Muscle layer of colon (tissue), 2 donors: ENCODE results near the gene C2orf49.

ENCODE experiments used
- H3K27ac ChIP-seq: one replicate; pipeline ENCODE4 v1.7.0; 2013; ENCODE audit warnings: low read depth, mild to moderate bottlenecking, low read length, moderate library complexity
- H3K27me3 ChIP-seq, 2 donors: one replicate each; pipeline ENCODE4 v1.7.0; 2013; ENCODE audit warnings: low read length in 2 of 2, mild to moderate bottlenecking in 2 of 2; ENCODE audit not compliant: insufficient read depth in 2 of 2, control insufficient read depth in 1 of 2
- H3K36me3 ChIP-seq: one replicate; pipeline ENCODE4 v1.7.0; 2013; ENCODE audit warnings: mild to moderate bottlenecking, low read length; ENCODE audit not compliant: insufficient read depth
- H3K4me1 ChIP-seq: one replicate; pipeline ENCODE4 v1.7.0; 2013; ENCODE audit warnings: mild to moderate bottlenecking, low read length; ENCODE audit not compliant: insufficient read depth
- H3K4me3 ChIP-seq, 2 donors: one replicate each; pipeline ENCODE4 v1.7.0; 2013; ENCODE audit warnings: low read length in 2 of 2, low read depth in 1 of 2, mild to moderate bottlenecking in 1 of 2, moderate library complexity in 1 of 2
- H3K9ac ChIP-seq: one replicate; pipeline ENCODE4 v1.7.0; 2013; ENCODE audit warnings: low read length
- H3K9me3 ChIP-seq: one replicate; pipeline ENCODE4 v1.7.0; 2013; ENCODE audit warnings: mild to moderate bottlenecking, low read length
- donor health status: abdominal sarcoma.
- donor health status: Adenocarcinoma of cecum.

C2orf49 gene

GRCh38 chr2:105365206-105365605, 27.9 kb downstream of the C2orf49 start:
- Histone ChIP-seq H3K4me1 (peaks cover 18% of the 10 kb centered on the region), H3K27me3 (no peaks in the 10 kb centered on the region), H3K36me3 (peaks cover 58% of the 10 kb centered on the region), H3K4me3 (no peak overlapping the region), H3K9ac (no peak overlapping the region), H3K9me3 (no peaks in the 10 kb centered on the region), H3K27ac (no peak overlapping the region)

DNA sequence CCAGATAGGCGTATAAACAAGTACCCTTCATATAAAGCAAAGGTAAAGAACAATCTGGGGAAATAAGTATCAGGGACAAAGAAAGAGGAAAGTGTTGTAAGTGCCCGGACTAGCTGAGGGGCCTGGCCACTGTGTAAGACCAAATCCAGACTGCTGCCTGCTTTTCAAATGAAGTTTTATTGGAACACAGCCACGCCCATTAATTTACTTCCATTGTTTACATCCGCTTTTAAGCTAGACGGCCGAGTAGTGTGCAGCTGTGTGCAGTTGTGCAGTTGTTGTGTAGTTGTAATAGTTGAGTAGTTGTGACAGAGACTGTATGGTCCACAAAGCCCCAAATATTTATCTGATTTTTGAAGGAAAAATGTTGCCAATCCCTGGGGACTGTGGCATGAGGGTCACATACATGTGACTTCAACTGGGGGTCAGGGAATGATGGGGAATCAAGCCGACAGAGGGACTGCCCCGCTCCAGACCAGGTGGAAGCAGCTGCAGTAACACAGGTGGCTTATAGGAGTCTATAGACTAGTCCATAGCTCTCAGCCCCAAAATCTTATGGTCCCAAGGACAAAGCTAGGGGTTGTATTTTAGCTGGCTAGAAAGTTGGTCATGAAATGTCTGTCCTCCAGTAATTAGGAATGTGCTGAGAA, 31.5 kb downstream of the C2orf49 start:
- Histone ChIP-seq H3K36me3 (peaks cover 48% of the 10 kb centered on the region), H3K4me3 (no peak overlapping the region), H3K27ac (no peak overlapping the region), H3K4me1 (peaks cover 32% of the 10 kb centered on the region), H3K27me3 (no peaks in the 10 kb centered on the region), H3K9me3 (no peaks in the 10 kb centered on the region), H3K9ac (no peak overlapping the region)

DNA sequence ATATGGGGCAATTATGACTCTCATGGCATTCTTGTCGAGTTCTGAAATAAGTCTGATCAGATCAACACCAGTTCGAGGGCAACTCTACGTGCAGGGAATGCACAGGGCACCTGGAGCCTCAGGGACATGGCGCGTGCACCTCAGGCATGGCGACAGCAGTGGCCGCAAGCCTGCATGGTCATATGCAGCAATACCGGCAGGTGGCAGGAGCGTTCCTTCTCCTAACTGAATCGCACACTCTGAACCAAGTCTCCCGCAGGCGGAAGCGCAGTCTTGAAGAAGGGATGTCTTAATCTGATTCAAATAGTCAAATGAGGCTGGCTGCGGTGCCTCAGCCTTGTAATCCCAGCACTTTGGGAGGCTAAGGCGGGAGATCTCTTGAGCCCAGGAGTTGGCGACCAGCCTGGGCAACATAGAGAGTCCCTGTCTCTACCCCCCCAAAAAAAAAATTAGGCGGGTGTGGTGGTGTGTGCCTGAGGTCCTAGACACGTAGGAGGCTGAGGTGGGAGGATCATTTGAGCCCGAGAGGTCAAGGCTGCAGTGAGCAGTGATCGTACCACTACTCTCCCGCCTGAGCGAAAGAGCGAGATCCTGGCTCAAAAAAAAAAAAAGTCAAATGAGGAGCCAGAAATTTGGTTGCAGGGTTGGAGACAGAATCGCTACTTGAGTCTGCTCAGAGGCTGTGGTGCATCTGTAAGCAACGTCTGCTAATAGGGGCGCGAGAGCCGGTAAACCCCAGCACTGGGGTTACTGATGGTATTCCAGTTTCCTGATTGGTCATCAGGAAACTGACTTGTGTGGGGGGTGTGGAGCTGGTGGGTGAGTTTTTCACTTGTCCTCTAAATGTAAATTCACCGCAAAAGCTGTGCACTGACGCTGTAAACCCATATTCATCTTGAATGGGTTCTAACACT, 32.7 kb downstream of the C2orf49 start:
- Histone ChIP-seq H3K27me3 (no peaks in the 10 kb centered on the region), H3K9ac (no peak overlapping the region), H3K27ac (no peak overlapping the region), H3K4me1 (peaks cover 44% of the 10 kb centered on the region), H3K9me3 (no peaks in the 10 kb centered on the region), H3K4me3 (no peak overlapping the region), H3K36me3 (peaks cover 37% of the 10 kb centered on the region)

DNA sequence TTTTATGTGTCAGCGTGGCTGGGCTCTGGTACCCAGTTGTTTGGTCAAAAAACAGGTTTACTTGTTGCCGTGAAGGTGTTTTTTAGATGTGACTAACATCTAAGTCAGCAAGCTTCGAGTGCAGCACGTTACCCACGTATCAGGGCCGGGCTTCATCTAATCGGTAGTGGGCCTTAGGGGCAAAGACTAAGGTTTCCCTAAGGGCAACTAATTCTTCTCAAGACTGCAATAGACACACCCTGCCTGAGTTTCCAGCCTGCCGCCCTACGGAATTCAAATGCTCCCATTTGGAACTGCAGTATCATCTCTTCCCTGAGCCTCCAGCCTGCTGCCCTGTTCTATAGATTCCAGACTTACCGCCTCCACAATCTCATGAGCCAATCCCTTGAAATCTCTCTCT, 33.8 kb downstream of the C2orf49 start:
- H3K4me3 ChIP-seq: no peak overlapping the region
- H3K9ac ChIP-seq: no peak overlapping the region
- H3K27ac ChIP-seq: no peak overlapping the region
- H3K27me3 ChIP-seq: no peaks in the 10 kb centered on the region
- peaks cover 48% of the 10 kb centered on the region for H3K4me1 ChIP-seq
- H3K36me3 ChIP-seq: peaks cover 38% of the 10 kb centered on the region
- H3K9me3 ChIP-seq: no peaks in the 10 kb centered on the region

DNA sequence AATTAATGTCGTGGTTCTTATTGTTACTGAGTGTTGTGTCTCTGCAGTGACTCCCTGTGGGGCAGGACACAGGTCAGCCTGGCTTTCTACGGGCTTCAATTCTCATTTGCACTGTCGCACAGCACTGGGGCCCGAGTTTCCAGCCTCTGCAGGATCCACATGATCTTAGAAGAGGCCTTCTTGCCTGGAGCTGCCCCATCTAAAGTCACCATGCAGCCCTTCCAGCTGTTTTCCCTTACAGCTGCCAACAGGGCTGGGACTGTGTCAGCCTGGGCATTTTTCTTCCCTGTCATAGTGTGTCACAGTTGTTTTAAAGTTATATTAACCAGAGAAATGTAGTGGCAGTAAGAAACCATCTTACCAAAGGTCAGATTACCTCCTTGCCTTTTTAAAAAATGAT, 34.5 kb downstream of the C2orf49 start:
- H3K27me3 ChIP-seq: no peaks in the 10 kb centered on the region
- H3K4me1 ChIP-seq: peaks cover 48% of the 10 kb centered on the region
- H3K27ac ChIP-seq: no peak overlapping the region
- H3K4me3 ChIP-seq: no peak overlapping the region
- peaks cover 36% of the 10 kb centered on the region for H3K36me3 ChIP-seq
- H3K9me3 ChIP-seq: no peaks in the 10 kb centered on the region
- no peak overlapping the region for H3K9ac ChIP-seq

- no peak overlapping the region for H3K4me3 ChIP-seq
- H3K4me1 ChIP-seq: peaks cover 47% of the 10 kb centered on the region
- no peak overlapping the region for H3K9ac ChIP-seq
- H3K27ac ChIP-seq: no peak overlapping the region
- no peaks in the 10 kb centered on the region for H3K27me3 ChIP-seq
- H3K36me3 ChIP-seq: peaks cover 30% of the 10 kb centered on the region
- H3K9me3 ChIP-seq: no peaks in the 10 kb centered on the region
Observed at GRCh38 chr2:105373344-105373781, 36.0 kb downstream of the C2orf49 start.

- H3K36me3 ChIP-seq: peaks cover 30% of the 10 kb centered on the region
- no peaks in the 10 kb centered on the region for H3K9me3 ChIP-seq
- no peak overlapping the region for H3K4me3 ChIP-seq
- H3K4me1 ChIP-seq: peaks cover 41% of the 10 kb centered on the region
- no peak overlapping the region for H3K27ac ChIP-seq
- H3K9ac ChIP-seq: no peak overlapping the region
- no peaks in the 10 kb centered on the region for H3K27me3 ChIP-seq
Observed at GRCh38 chr2:105373895-105374401, 36.6 kb downstream of the C2orf49 start.

- Histone ChIP-seq H3K27me3 (no peaks in the 10 kb centered on the region), H3K27ac (no peak overlapping the region), H3K9ac (no peak overlapping the region), H3K36me3 (peaks cover 30% of the 10 kb centered on the region), H3K9me3 (no peaks in the 10 kb centered on the region), H3K4me1 (peaks cover 31% of the 10 kb centered on the region), H3K4me3 (no peak overlapping the region)
Observed at GRCh38 chr2:105375001-105375561, 37.7 kb downstream of the C2orf49 start.

GRCh38 chr2:105376010-105376409, 38.7 kb downstream of the C2orf49 start:
- Histone ChIP-seq H3K9me3 (no peaks in the 10 kb centered on the region), H3K27me3 (no peaks in the 10 kb centered on the region), H3K36me3 (peaks cover 21% of the 10 kb centered on the region), H3K27ac (no peak overlapping the region), H3K4me1 (peaks cover 28% of the 10 kb centered on the region), H3K9ac (no peak overlapping the region), H3K4me3 (no peak overlapping the region)

DNA sequence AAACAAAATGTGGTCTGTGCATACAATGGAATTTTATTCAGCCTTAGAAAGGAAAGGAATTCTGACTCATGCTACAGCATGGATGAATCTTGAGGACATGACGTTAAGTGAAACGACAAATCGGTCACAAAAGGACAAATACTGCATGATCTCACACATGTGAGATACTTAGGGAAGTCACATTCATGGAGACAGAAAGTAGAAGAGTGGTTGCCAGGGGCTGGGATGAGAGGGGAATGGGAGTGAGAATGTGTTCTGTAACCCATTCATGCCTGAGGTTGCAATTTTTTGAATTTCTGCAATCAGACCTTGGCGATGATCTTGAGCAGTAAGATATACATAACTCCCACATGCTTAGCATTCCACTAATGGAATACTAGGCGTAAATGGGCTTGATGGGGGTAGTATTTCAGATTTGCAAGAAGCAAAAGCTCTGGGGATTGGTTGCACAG, 39.5 kb downstream of the C2orf49 start:
- peaks cover 28% of the 10 kb centered on the region for H3K4me1 ChIP-seq

DNA sequence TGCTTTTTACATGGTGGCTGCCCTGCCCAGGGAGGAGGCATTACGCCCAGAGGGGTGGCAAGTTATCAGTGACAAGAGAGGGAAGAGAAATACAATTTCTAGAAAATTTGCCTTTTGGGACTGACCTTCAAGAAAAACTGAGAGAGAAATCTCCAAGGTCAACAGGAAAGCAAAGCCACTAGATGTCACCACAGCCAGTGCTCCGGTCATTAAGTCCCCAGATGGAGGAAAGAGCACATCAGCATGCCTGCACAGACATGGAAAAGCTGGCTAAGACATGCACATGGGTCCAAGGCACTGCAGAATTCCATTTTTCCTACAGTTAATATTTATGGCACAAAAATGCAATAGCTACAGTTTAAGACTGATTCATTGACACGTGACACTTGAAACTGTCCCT, 40.5 kb downstream of the C2orf49 start:
- no peaks in the 10 kb centered on the region for H3K9me3 ChIP-seq
- peaks cover 25% of the 10 kb centered on the region for H3K4me1 ChIP-seq
- no peaks in the 10 kb centered on the region for H3K27me3 ChIP-seq
- no peak overlapping the region for H3K27ac ChIP-seq
- H3K9ac ChIP-seq: no peak overlapping the region
- no peak overlapping the region for H3K4me3 ChIP-seq
- peaks cover 9% of the 10 kb centered on the region for H3K36me3 ChIP-seq

More for the DNA sequence above, 39.5 kb downstream of the C2orf49 start:
- Histone ChIP-seq H3K27me3 (no peaks in the 10 kb centered on the region), H3K27ac (no peak overlapping the region), H3K36me3 (peaks cover 13% of the 10 kb centered on the region), H3K4me3 (no peak overlapping the region), H3K9me3 (no peaks in the 10 kb centered on the region), H3K9ac (no peak overlapping the region)
